GM19397 (cell line): Measurements from ENCODE around the gene ZBTB37.
"Not testable (repeated sequence)": the region's sequence is repeated elsewhere in the genome, so short reads cannot be mapped to it uniquely, and the experiment has no call there.

Experiments
- ATAC-seq: cut with Tn5 transposase; IDR thresholded peaks from one replicate; pipeline ENCODE4 v1.9.1; 2021; ENCODE audit warnings: mild to moderate bottlenecking, moderate library complexity; ENCODE audit not compliant: unreplicated experiment

Gene ZBTB37

GRCh38 chr1:173864179-173864867, 3.9 kb upstream of the ZBTB37 start:
- ATAC-seq, result no peak

GRCh38 chr1:173865468-173866164, 2.6 kb upstream of the ZBTB37 start:
- no peak for ATAC-seq

GRCh38 chr1:173866413-173867115, 1.6 kb upstream of the ZBTB37 start:
- no peak for ATAC-seq

- ATAC-seq, result no peak
Observed at GRCh38 chr1:173867141-173867752, 933 bp upstream of the ZBTB37 start.

- ATAC-seq, result peak; percentile 67
Observed at GRCh38 chr1:173867753-173868265, 371 bp upstream of the ZBTB37 start, which contains the start of gene GAS5. GAS5 (minus strand) TSS chr1:173867989.

GRCh38 chr1:173869021-173869359, 810 bp downstream of the ZBTB37 start:
- no peak for ATAC-seq

- no peak for ATAC-seq
Observed at GRCh38 chr1:173870252-173871075, 2.3 kb downstream of the ZBTB37 start.

GRCh38 chr1:173871091-173871490, 2.9 kb downstream of the ZBTB37 start:
- no peak for ATAC-seq

- ATAC-seq, result no peak
Observed at GRCh38 chr1:173871500-173871899, 3.3 kb downstream of the ZBTB37 start.

GRCh38 chr1:173876732-173877131, 8.6 kb downstream of the ZBTB37 start:
- ATAC-seq, result no peak

- ATAC-seq, result no peak
Observed at GRCh38 chr1:173878251-173878650, 10.1 kb downstream of the ZBTB37 start.

- not testable (repeated sequence) for ATAC-seq
Observed at GRCh38 chr1:173881117-173881516, 12.9 kb downstream of the ZBTB37 start.

- no peak for ATAC-seq
Observed at GRCh38 chr1:173884701-173885100, 16.5 kb downstream of the ZBTB37 start.

GRCh38 chr1:173886746-173887611, 18.8 kb downstream of the ZBTB37 start:
- no peak for ATAC-seq

GRCh38 chr1:173887627-173888026, 19.4 kb downstream of the ZBTB37 start:
- no peak for ATAC-seq

GRCh38 chr1:173888749-173889148, 20.6 kb downstream of the ZBTB37 start:
- no peak for ATAC-seq

GRCh38 chr1:173889885-173890284, 21.7 kb downstream of the ZBTB37 start:
- no peak for ATAC-seq

GRCh38 chr1:173893611-173894010, 25.4 kb downstream of the ZBTB37 start:
- no peak for ATAC-seq

- no peak for ATAC-seq
Observed at GRCh38 chr1:173894189-173894588, 26.0 kb downstream of the ZBTB37 start.
